Testis (tissue), 3 donors: ENCODE results near the gene CFAP126. TPM values are rescaled to one million over a fixed set of nuclear protein-coding genes. Genes with fewer than 3 reads are reported as not detected.

Experiments
- DNase-seq: peaks from one replicate; pipeline ENCODE4 v3.0.0-alpha.2; 2019
- H3K27ac ChIP-seq, 2 donors: fragments of 200-600 bp; sonication (generic); one replicate each; pipeline ENCODE4 v1.5.1; 2019
- H3K27me3 ChIP-seq: fragments of 200-600 bp; sonication (generic); one replicate; pipeline ENCODE4 v1.5.1; 2019
- H3K36me3 ChIP-seq: fragments of 200-600 bp; sonication (generic); one replicate; pipeline ENCODE4 v1.5.1; 2017; ENCODE audit warnings: low read depth; ENCODE audit errors: missing control alignments
- H3K4me1 ChIP-seq: fragments of 200-600 bp; sonication (generic); one replicate; pipeline ENCODE4 v1.5.1; 2019
- H3K4me3 ChIP-seq, 2 donors: fragments of 200-600 bp; sonication (generic); one replicate each; pipeline ENCODE4 v1.5.1; 2017 to 2019
- H3K9me3 ChIP-seq: fragments of 200-600 bp; sonication (generic); one replicate; pipeline ENCODE4 v1.5.1; 2017
- POLR2A ChIP-seq: fragments of 450-650 bp; IDR thresholded peaks from one replicate; pipeline ENCODE4 v1.6.1; 2017; ENCODE audit warnings: antibody characterized with exemption, mild to moderate bottlenecking, moderate library complexity
- WGBS, 2 donors: methylation state at CpG; one replicate each; pipeline ENCODE4 v1.1.5; 2018; 5-methylcytosine and 5-hydroxymethylcytosine counted together
- intact Hi-C: fragments of 100-400 bp; cut with DNase I; formaldehyde crosslinking; loops from one replicate; pipeline ENCODE4 v1.15.1; 2023; ENCODE audit warnings: low total_unique reads
- polyA plus RNA-seq: library from polyadenylated mRNA; stranded (reverse); fragments of 350-450 nt; fragmentation: Illumina TruSeq; extraction: RNeasy Lipid Tissue Mini Kit (QIAGEN cat#74804); gene quantifications from one replicate; pipeline ENCODE4 v1.2.3, GENCODE V29; 2014; ENCODE audit warnings: low read depth, low replicate concordance; ENCODE audit not compliant: insufficient read depth
- total RNA-seq, 2 donors: library from RNA; depleted of rRNA; stranded (reverse); fragments of >200 nt; gene quantifications; one replicate each; pipeline ENCODE4 v1.2.3, GENCODE V29; 2016
- TF ChIP-seq, protein P1 (sequence below), 3 experiments: fragments of 450-650 bp in 2 of 3; fragments of 200-600 bp in 1 of 3; sonication (generic) in 1 of 3; IDR thresholded peaks; one replicate each; pipeline ENCODE4 v1.5.1; 2016 to 2019; ENCODE audit warnings: antibody characterized with exemption in 3 of 3, mild to moderate bottlenecking in 2 of 3, moderate library complexity in 1 of 3

Gene CFAP126
- total and polyA plus RNA-seq, 3 donors from 2014 or later: 3.8 to 45.4 (median 13.9) TPM

DNA sequence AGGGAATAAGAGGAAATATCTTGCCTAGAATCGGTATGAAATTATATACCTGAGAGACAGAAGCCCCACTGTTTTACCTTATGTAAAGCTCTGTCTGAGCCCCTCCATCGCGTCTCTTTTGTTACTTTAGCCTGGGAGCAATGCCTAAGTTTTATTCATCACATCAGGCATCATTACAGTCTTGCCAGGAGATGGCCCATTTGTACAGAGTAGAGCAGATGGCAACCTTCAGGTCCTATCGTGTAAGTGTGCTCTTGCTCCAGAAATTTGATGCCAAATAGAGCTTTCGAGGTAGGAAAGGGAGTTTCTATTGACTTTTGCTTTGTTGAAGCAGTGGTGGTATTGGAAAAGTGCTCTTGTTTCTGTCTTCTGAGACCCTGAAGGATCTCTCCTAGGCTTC is 24.9 kb downstream of the CFAP126 start:
- no peak for DNase-seq
- Histone ChIP-seq H3K9me3 (no peaks in the 10 kb centered on the region), H3K27me3 (no peaks in the 10 kb centered on the region), H3K27ac (no peak overlapping the region), H3K4me1 (no peaks in the 10 kb centered on the region), H3K36me3 (no peaks in the 10 kb centered on the region), H3K4me3 (no peak overlapping the region)
- TF ChIP-seq, protein P1, sequence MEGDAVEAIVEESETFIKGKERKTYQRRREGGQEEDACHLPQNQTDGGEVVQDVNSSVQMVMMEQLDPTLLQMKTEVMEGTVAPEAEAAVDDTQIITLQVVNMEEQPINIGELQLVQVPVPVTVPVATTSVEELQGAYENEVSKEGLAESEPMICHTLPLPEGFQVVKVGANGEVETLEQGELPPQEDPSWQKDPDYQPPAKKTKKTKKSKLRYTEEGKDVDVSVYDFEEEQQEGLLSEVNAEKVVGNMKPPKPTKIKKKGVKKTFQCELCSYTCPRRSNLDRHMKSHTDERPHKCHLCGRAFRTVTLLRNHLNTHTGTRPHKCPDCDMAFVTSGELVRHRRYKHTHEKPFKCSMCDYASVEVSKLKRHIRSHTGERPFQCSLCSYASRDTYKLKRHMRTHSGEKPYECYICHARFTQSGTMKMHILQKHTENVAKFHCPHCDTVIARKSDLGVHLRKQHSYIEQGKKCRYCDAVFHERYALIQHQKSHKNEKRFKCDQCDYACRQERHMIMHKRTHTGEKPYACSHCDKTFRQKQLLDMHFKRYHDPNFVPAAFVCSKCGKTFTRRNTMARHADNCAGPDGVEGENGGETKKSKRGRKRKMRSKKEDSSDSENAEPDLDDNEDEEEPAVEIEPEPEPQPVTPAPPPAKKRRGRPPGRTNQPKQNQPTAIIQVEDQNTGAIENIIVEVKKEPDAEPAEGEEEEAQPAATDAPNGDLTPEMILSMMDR (IDR thresholded peaks at IDR 0.05): no peak
- TF ChIP-seq POLR2A: no peak
- intact Hi-C loops: no loop called here
- WGBS, 2 donors: 93 to 95% methylated on average over 5 of the region's 5 CpGs

DNA sequence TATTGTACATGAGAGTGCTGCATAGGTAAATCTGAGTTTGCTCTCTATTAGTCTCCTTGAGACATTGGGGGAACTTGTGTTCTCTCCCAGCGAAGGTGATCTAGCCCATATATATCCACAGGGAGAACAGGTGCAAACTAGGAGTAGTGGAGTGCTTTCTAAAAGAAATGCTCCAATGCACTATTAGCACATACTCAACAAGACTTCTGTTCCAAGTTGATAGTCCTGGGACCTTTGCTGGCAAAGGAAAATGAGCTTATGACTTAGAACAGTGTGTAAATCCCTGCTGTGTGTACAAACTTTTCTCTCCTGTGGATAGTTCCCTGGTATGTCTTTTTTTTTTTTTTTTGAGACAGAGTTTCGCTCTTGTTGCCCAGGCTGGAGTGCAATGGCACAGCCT is 25.5 kb downstream of the CFAP126 start:
- no peak overlapping the region for H3K4me3 ChIP-seq
- H3K36me3 ChIP-seq: no peaks in the 10 kb centered on the region
- 93 to 97% methylated on average over 2 of the region's 2 CpGs for WGBS, 2 donors
- H3K9me3 ChIP-seq: no peaks in the 10 kb centered on the region
- no peak for TF ChIP-seq POLR2A
- TF ChIP-seq, protein P1 (IDR thresholded peaks at IDR 0.05): no peak
- no peaks in the 10 kb centered on the region for H3K4me1 ChIP-seq
- H3K27me3 ChIP-seq: no peaks in the 10 kb centered on the region
- no peak for DNase-seq
- intact Hi-C loops: no loop called here
- no peak overlapping the region for H3K27ac ChIP-seq

DNA sequence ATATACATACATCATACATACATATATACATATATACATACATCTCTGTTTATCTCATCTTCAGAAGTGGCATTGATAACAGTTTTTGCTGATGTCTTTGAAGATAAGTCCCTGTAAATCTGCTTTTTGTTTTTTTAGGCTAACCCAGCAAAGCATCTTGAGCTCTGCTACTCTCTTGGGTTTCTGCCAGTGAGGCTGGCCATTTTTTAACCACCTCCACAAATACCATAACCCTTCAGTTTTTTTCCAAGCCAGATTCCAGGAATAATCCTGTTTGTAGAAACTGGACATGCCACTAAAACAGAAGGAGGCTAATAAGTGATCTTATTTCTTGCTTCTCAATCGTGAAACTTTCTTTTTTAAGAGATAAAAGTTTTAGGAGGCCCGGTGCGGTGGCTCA is 31.9 kb downstream of the CFAP126 start:
- H3K9me3 ChIP-seq: no peaks in the 10 kb centered on the region
- TF ChIP-seq, protein P1 (IDR thresholded peaks at IDR 0.05): no peak
- no peak for TF ChIP-seq POLR2A
- H3K4me3 ChIP-seq: no peak overlapping the region
- no peak for DNase-seq
- no peak overlapping the region for H3K27ac ChIP-seq
- WGBS, 2 donors: 56 to 79% methylated on average over 3 of the region's 3 CpGs
- no peaks in the 10 kb centered on the region for H3K27me3 ChIP-seq
- no peaks in the 10 kb centered on the region for H3K4me1 ChIP-seq
- intact Hi-C loops: no loop called here
- no peaks in the 10 kb centered on the region for H3K36me3 ChIP-seq

DNA sequence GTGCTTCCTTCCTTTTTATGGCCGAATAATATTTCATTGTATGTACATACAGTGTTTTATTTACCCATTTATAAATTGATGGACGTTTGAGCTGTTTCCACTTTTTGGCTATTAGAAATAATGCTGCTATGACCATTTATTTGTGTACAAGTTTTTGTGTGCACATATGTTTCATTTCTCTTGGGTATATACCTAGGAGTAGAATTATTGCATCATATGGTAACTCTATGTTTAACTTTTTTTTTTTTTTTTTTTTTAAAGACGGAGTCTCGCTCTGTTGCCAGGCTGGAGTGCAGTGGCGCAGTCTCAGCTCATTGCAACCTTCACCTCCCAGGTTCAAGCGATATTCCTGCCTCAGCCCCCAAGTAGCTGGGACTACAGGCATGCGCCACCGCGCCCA is 34.5 kb downstream of the CFAP126 start:
- Histone ChIP-seq H3K27ac (no peak overlapping the region), H3K4me1 (no peaks in the 10 kb centered on the region), H3K27me3 (no peaks in the 10 kb centered on the region), H3K36me3 (no peaks in the 10 kb centered on the region), H3K9me3 (no peaks in the 10 kb centered on the region), H3K4me3 (no peak overlapping the region)
- DNase-seq: no peak
- intact Hi-C loops: no loop called here
- TF ChIP-seq POLR2A: no peak
- TF ChIP-seq, protein P1 (IDR thresholded peaks at IDR 0.05): no peak
- WGBS, 2 donors: 90 to 95% methylated on average over 9 of the region's 9 CpGs

DNA sequence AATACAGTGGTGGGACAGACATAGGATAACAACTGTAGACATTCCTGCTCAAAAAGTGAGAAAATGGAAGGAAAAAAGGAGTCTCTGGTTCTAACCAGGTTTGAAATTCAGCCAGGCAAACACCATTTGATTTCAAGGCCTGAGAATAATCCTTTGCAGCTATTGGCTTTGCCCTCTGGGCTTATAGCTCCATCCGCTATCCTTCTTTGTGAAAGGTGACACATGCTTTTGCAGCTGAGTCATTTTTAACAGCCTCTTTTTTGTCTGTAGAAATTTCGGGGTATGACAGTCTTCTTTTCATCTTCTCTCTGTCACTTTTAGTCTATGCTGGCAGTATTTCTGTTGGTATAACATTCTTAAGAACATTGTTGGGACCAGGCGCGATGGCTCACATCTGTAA is 37.3 kb downstream of the CFAP126 start:
- Histone ChIP-seq H3K27ac (no peak overlapping the region), H3K9me3 (no peaks in the 10 kb centered on the region), H3K4me3 (no peak overlapping the region), H3K27me3 (no peaks in the 10 kb centered on the region), H3K4me1 (no peaks in the 10 kb centered on the region), H3K36me3 (no peaks in the 10 kb centered on the region)
- no peak for DNase-seq
- intact Hi-C loops: no loop called here
- TF ChIP-seq, protein P1 (IDR thresholded peaks at IDR 0.05): no peak
- TF ChIP-seq POLR2A: no peak
- WGBS, 2 donors: 80 to 87% methylated on average over 4 of the region's 4 CpGs
